Spleen (tissue), 7 donors: ENCODE results near the gene TDP2.

Source experiments
- CTCF ChIP-seq, 11 experiments: fragments of 200-600 bp in 7 of 11; fragments of 450-650 bp in 4 of 11; sonication (generic) in 4 of 11; IDR thresholded peaks in 8 of 11; conservative IDR thresholded peaks in 3 of 11; 1 replicate in 7 of 11; 2 replicates in 4 of 11; pipeline versions ENCODE4 v1.4.0 to v1.8.0; 2016 to 2021; ENCODE audit warnings: antibody characterized with exemption in 11 of 11, inconsistent platforms in 4 of 11, mild to moderate bottlenecking in 1 of 11
- POLR2A ChIP-seq, 3 donors: fragments of 450-650 bp; IDR thresholded peaks; one replicate each; pipeline ENCODE4 v1.5.1; 2017; ENCODE audit warnings: antibody characterized with exemption in 3 of 3, mild to moderate bottlenecking in 1 of 3
- POLR2AphosphoS5 ChIP-seq, 3 donors: sonication (generic); formaldehyde crosslinking; IDR thresholded peaks; one replicate each; pipeline ENCODE4 v1.5.1; 2017; ENCODE audit warnings: antibody characterized with exemption in 3 of 3
- donor health status: DM: no; HTN: no; CAD: no; lungs with moderate emphysema.
- donor health status: DM: no; HTN: no; CAD: no.
- donor health status: DM: no; HTN: no; CAD: no.

DNA sequence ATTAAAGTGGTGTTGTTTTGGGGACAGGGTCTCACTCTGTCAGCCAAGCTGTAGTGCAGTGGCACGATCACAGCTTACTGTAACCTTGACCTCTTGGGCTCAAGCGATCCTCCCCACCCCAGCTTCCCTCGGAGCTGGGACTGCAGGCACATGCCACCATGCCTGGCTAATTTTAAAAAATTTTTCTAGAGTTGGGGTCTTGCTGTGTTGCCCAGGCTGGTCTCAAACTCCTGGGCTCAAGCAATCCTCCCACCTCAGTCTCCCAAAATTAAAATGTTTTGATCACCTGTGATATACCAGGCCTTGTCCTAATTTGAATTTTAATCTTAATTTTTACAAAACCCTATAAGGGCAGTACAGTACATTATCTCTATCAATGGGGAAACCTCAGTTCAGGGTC is 25.7 kb upstream of the TDP2 start:
- TF ChIP-seq POLR2AphosphoS5 (IDR thresholded peaks at IDR 0.05) (no peak), CTCF (IDR thresholded peaks at IDR 0.05 in 8 of 11, conservative IDR thresholded peaks at IDR 0.05 in 3 of 11) (no peak), POLR2A (IDR thresholded peaks at IDR 0.05) (no peak)
